GM19324 (cell line): Measurements from ENCODE around the gene CNDP1.

Experiments
- ATAC-seq: cut with Tn5 transposase; IDR thresholded peaks from one replicate; pipeline ENCODE4 v1.9.1; 2021; ENCODE audit warnings: mild to moderate bottlenecking, moderate library complexity; ENCODE audit not compliant: unreplicated experiment, low FRiP score

The CNDP1 gene

GRCh38 chr18:74573053-74573452 lies 38.8 kb downstream of the CNDP1 start:
- ATAC-seq = no peak

- ATAC-seq = no peak
These were observed 40.6 kb downstream of the CNDP1 start for GRCh38 chr18:74574916-74575315.

GRCh38 chr18:74577019-74577418 lies 42.7 kb downstream of the CNDP1 start:
- no peak for ATAC-seq

GRCh38 chr18:74579496-74580065 lies 45.3 kb downstream of the CNDP1 start:
- no peak for ATAC-seq

- no peak for ATAC-seq
These were observed 48.3 kb downstream of the CNDP1 start for GRCh38 chr18:74582642-74583041.

- ATAC-seq = no peak
These were observed 53.1 kb downstream of the CNDP1 start for GRCh38 chr18:74587441-74587840.

- ATAC-seq = no peak
These were observed 54.7 kb downstream of the CNDP1 start for GRCh38 chr18:74589021-74589420.

GRCh38 chr18:74589811-74590210 lies 55.5 kb downstream of the CNDP1 start:
- no peak for ATAC-seq

- no peak for ATAC-seq
These were observed 56.4 kb downstream of the CNDP1 start for GRCh38 chr18:74590671-74591070.

- no peak for ATAC-seq
These were observed 61.1 kb downstream of the CNDP1 start for GRCh38 chr18:74595431-74595830.

- peak; percentile 38 for ATAC-seq
These were observed 62.8 kb downstream of the CNDP1 start for GRCh38 chr18:74597034-74597661.

- ATAC-seq = peak; percentile 83
These were observed 63.5 kb downstream of the CNDP1 start, which contains the start of gene ZNF407 for GRCh38 chr18:74597662-74598349. Gene ZNF407 (plus strand): TSS chr18:74597870. CDS start chr18:74631020, 33,150 bp downstream.

- ATAC-seq = peak; percentile 70
These were observed 64.2 kb downstream of the CNDP1 start for GRCh38 chr18:74598350-74599001.

- ATAC-seq = no peak
These were observed 70.1 kb downstream of the CNDP1 start for GRCh38 chr18:74604361-74604760.

- ATAC-seq = no peak
These were observed 70.5 kb downstream of the CNDP1 start for GRCh38 chr18:74604774-74605173.

- no peak for ATAC-seq
These were observed 74.4 kb downstream of the CNDP1 start for GRCh38 chr18:74608681-74609080.

GRCh38 chr18:74609535-74609934 lies 75.2 kb downstream of the CNDP1 start:
- no peak for ATAC-seq

GRCh38 chr18:74610051-74610615 lies 75.8 kb downstream of the CNDP1 start:
- ATAC-seq = no peak

GRCh38 chr18:74610860-74611259 lies 76.6 kb downstream of the CNDP1 start:
- ATAC-seq = no peak

- ATAC-seq = no peak
These were observed 77.5 kb downstream of the CNDP1 start for GRCh38 chr18:74611765-74612164.

- no peak for ATAC-seq
These were observed 79.1 kb downstream of the CNDP1 start for GRCh38 chr18:74613381-74613780.
